ENCODE data around the gene MKI67.
"Not testable (repeated sequence)": the region's sequence is repeated elsewhere in the genome, so short reads cannot be mapped to it uniquely, and the experiment has no call there.

Gene MKI67

DNA sequence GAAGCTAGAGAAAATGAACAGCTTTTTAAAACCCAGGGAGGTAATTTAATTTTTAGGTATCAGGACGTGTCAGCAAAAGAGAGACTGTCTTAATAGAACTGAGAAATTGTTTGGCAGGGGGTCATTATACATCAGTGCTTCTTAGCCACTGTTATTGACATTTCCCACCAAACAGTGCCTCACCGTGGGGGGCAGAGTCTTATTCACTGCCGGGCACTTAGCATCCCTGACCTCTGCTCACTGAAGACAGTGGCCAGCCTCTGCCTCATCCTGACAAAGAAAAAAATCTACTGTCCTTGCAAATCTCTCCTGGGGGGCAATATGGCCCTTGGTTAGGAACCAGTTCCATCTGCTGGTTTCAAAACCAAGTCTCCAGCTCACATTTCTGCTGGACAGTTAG is 14.2 kb upstream of the MKI67 start:
- no peaks in the 10 kb centered on the region for H3K4me1 ChIP-seq
- H3K27me3 ChIP-seq, result no peaks in the 10 kb centered on the region
- no peaks in the 10 kb centered on the region for H3K36me3 ChIP-seq
- TF ChIP-seq, protein P1, sequence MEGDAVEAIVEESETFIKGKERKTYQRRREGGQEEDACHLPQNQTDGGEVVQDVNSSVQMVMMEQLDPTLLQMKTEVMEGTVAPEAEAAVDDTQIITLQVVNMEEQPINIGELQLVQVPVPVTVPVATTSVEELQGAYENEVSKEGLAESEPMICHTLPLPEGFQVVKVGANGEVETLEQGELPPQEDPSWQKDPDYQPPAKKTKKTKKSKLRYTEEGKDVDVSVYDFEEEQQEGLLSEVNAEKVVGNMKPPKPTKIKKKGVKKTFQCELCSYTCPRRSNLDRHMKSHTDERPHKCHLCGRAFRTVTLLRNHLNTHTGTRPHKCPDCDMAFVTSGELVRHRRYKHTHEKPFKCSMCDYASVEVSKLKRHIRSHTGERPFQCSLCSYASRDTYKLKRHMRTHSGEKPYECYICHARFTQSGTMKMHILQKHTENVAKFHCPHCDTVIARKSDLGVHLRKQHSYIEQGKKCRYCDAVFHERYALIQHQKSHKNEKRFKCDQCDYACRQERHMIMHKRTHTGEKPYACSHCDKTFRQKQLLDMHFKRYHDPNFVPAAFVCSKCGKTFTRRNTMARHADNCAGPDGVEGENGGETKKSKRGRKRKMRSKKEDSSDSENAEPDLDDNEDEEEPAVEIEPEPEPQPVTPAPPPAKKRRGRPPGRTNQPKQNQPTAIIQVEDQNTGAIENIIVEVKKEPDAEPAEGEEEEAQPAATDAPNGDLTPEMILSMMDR (IDR thresholded peaks at IDR 0.05; ENCODE audit: low read depth, low read length), result no peak
- no peaks in the 10 kb centered on the region for H3K9me3 ChIP-seq
- no peak for DNase-seq
- no peak overlapping the region for H3K4me3 ChIP-seq (ENCODE audit: low read depth, low read length)

- H3K9me3 ChIP-seq; H3K4me3 ChIP-seq (ENCODE audit: low read depth, low read length); DNase-seq; H3K27me3 ChIP-seq; H3K36me3 ChIP-seq; H3K4me1 ChIP-seq: not testable (repeated sequence)
Measured at GRCh38 chr10:128138429-128138828, 12.2 kb upstream of the MKI67 start.

GRCh38 chr10:128137877-128138276 is 11.7 kb upstream of the MKI67 start:
- TF ChIP-seq, protein P1 (IDR thresholded peaks at IDR 0.05; ENCODE audit: low read depth, low read length), result no peak
- Histone ChIP-seq H3K4me1 (no peaks in the 10 kb centered on the region), H3K9me3 (no peaks in the 10 kb centered on the region), H3K27me3 (no peaks in the 10 kb centered on the region), H3K4me3 (ENCODE audit: low read depth, low read length) (no peak overlapping the region), H3K36me3 (no peaks in the 10 kb centered on the region)
- DNase-seq, result no peak

DNA sequence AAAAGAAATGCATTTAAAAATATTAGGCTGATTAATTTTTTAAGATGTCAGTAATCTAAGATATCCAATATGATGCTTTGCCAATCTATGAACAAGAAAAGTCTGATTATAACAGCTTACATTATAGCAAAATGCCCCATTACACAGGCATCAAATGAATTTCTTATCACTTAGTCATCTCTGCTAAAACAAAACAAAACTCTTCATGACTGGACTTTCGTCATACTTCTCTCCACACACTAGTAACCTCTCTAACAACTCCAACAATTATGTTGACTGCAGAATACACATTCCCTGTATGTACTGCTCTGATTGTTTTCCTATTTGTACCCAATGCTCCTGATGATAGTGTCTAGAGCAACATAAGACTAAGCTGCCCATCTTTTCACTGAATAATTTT is 3.8 kb upstream of the MKI67 start:
- no peaks in the 10 kb centered on the region for H3K9me3 ChIP-seq
- H3K27me3 ChIP-seq, result no peaks in the 10 kb centered on the region
- DNase-seq, result no peak
- H3K4me3 ChIP-seq (ENCODE audit: low read depth, low read length), result no peak overlapping the region
- TF ChIP-seq, protein P1 (IDR thresholded peaks at IDR 0.05; ENCODE audit: low read depth, low read length), result no peak
- peaks cover 4% of the 10 kb centered on the region; the same call in 1 of the 2 replicates for H3K36me3 ChIP-seq
- H3K4me1 ChIP-seq, result no peaks in the 10 kb centered on the region

GRCh38 chr10:128128582-128128981 is 2.4 kb upstream of the MKI67 start:
- Histone ChIP-seq H3K9me3 (no peaks in the 10 kb centered on the region), H3K36me3 (peaks cover 15% of the 10 kb centered on the region; the same call in 1 of the 2 replicates), H3K4me3 (ENCODE audit: low read depth, low read length) (no peak overlapping the region), H3K27me3 (no peaks in the 10 kb centered on the region), H3K4me1 (no peaks in the 10 kb centered on the region; the same call in 1 of the 2 replicates)
- no peak for DNase-seq
- TF ChIP-seq, protein P1 (IDR thresholded peaks at IDR 0.05; ENCODE audit: low read depth, low read length), result no peak

DNA sequence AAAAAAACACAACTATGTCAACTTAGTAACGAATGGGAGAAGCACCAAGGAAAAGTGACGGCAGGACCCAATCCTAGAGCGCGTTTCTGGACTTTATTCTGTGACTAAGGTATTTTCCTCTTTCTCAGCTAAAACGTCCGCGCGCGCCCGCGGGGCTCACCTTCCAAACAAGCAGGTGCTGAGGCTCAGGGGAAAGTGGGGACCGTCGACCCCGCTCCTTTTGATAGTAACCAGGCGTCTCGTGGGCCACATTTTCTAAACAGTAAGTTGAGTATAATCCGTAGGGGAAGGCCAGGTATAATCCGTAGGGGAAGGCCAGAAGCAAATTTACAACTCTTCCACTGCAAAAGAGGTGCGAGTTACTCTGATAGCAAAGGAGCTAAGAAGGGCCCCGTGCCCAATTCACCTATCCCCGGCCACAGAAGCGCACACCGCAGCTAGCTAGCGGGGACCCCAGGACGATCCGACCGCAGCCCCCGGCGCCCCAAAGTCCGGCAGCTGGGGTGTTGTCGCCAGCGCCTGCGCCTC is 743 bp downstream of the MKI67 start:
- TF ChIP-seq, protein P1 (IDR thresholded peaks at IDR 0.05; ENCODE audit: low read depth, low read length), result no peak
- Histone ChIP-seq H3K27me3 (no peaks in the 10 kb centered on the region), H3K4me1 (peaks cover 3% of the 10 kb centered on the region; the same call in 1 of the 2 replicates), H3K9me3 (no peaks in the 10 kb centered on the region), H3K4me3 (ENCODE audit: low read depth, low read length) (peak overlapping the region; percentile 90), H3K36me3 (peaks cover 35% of the 10 kb centered on the region)
- no peak for DNase-seq

Data from BE2C (cell line).